NCI-H187 treated with DMSO at 0.1 percent for 48 hours (cell line): ENCODE results near the gene GNG13.
A peak's percentile ranks its signal among the peaks of the same experiment; 100 is the strongest.

ENCODE experiments used
- DNase-seq: peaks from one replicate; lab custom pipeline; 2025; lab: John Stamatoyannopoulos, UW

GNG13 gene

GRCh38 chr16:793414-793813 lies 7.1 kb downstream of the GNG13 start:
- DNase-seq, result no peak

DNA sequence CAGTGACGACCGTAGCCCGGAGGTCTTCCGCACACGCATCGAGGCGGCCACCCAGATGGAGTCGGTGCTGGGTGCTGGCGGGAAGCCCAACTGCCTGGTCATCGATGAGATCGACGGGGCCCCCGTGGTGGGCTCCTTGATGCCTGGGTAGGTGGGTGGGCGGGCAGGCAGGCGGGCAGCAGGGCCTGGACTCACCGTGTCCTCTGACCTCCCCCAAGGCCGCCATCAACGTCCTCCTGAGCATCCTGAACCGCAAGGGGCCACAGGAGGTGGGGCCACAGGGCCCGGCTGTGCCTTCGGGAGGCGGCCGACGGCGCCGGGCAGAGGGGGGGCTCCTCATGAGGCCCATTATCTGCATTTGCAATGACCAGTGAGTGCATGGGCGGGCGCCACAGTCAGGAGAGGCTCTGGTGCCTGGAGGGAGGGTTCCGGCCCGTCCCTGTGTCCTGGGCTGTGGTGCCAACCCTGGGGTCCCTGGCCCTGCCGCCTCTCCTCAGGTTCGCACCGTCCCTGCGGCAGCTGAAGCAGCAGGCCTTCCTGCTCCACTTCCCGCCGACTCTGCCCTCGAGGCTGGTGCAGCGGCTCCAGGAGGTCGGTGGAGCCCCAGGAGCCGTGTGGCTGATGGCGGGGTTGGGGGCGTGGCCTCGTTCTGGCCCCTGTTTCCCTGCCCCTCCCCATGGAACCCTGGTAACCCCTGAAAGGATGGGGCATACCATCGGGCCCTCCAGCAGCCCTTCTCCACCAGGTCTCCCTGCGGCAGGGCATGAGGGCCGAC lies 8.1 kb downstream of the GNG13 start:
- DNase-seq, result no peak

DNA sequence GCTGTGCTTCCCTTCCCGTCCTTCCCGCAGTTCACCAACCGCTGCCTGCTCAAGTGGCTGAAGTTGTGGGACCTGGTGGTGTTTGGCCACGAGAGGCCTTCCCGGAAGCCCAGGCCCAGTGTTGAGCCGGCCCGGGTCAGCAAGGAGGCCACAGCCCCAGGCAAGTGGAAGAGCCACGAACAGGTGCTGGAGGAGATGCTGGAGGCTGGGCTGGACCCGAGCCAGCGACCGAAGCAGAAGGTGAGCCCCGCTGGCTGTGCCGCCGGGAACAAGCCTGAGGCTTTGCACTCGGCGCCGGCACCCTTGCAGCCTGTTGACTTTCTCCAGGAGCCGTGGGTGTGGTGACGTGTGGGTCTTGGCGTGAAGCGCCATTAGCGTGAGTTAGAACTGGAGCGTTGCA lies 9.4 kb downstream of the GNG13 start:
- no peak for DNase-seq

GRCh38 chr16:790086-790485 lies 10.4 kb downstream of the GNG13 start:
- no peak for DNase-seq

DNA sequence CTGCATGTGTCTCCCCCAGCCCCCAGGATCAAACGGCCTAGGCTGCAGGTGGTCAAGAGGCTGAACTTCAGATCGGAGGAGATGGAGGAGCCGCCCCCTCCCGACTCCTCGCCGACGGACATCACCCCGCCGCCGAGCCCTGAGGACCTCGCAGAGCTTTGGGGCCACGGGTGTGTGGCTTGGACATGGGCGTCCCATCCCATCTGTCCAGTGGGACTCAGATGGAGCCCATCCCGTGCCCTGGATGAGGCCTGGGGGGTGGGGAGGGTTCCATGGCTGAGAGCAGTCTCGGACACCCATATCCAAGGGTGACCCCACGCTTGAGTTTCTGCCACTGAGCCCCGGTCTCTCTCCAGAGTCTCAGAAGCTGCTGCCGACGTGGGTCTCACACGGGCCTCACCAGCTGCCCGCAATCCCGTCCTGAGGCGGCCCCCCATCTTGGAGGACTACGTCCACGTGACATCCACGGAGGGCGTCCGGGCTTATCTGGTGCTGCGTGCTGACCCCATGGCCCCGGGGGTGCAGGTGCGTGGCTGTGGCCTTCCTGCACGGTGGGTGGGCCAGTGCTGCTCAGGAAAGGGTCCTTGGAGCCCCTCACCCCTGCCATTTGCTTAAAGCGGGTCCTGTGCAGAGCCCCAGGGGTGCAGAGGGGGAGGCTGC lies 11.2 kb downstream of the GNG13 start:
- DNase-seq, result no peak

- peak; percentile 38 for DNase-seq
These were observed 12.0 kb downstream of the GNG13 start, which contains the start of gene CHTF18 for GRCh38 chr16:788399-789126. Gene CHTF18, plus strand, starts transcription at chr16:788620. Its CDS starts 65 bp downstream, at chr16:788685.

GRCh38 chr16:787978-788398 lies 12.5 kb downstream of the GNG13 start, which contains the start of gene RPUSD1:
Gene RPUSD1, minus strand, starts transcription at chr16:788381. Its CDS starts 644 bp downstream, at chr16:787737.
- DNase-seq, result no peak

DNA sequence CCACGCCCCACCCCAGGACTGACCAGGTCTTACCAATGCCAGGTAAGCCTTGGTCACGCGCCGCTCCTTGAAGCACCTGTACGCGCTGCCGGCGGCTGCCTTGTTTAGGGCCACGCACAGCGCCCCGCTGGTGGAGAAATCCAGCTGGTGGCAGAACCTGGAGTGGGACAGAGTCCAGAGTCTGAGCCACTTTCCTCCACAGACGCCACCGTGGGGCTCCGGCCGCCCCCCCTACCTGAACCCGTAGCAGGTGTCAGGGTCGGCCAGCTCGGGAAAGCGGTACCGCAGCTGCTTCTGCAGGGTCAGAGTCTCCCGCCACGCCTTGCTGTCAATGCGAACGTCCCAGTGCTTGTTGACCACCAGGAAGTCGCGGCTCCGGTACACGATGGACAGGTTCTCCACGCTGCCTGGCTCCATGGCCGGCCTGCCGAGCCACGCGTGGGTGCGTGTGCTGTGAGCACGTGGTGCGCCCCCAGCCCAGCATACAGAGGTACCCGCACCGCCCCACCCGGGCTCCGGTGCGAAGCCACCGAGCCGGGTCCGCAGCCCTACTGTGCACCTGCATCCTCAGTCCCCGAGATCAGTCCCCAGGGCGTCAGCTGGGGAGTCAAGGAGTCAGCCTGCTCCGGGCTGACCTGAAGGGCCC lies 13.1 kb downstream of the GNG13 start:
- no peak for DNase-seq

DNA sequence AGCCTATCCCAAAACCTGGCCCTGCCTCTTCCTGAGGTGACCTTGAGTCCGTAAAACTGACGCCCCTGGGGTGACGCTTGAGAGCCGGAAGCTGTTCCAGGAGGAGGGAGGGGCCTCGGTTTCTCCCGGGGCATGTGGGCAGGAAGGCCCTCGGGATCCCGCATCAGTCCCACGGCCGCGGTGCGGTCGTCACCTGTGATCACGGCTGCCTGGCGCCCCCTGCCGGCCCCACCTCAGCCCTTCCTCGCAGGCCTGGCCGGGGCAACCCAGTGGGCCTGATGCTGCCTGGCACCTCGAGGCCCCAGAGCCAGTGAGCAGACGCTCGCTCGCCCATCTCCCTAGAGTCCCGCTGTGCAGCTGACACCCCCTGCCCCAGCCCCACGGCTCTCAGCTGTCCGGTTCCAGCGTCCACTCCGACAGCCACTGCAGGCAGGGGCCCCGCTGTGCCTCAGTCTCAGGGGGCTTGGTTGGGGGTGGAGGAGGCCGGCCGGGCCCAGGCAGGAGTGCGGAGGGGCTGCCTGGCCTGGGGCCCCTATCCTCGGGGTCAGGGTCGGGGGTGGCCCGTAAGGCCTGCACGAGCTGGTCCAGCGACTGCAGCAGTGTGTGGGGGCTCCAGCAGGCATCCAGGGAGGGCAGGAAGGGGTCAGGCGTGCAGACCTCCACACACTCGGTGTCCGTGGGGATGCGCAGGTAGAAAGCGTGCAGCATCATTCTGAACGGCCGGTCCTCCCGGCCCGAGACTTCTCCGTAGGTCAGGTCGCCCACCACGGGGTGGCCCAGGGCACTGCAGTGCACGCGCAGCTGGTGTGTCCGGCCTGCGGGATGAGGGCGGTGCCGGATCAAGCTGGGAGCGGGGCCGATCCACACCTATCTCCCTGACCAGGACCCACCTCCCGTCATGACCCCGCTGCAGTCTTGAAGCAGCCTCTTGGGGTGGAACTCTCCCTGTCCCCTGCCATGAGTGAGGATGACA lies 14.7 kb downstream of the GNG13 start:
- DNase-seq, result no peak

DNA sequence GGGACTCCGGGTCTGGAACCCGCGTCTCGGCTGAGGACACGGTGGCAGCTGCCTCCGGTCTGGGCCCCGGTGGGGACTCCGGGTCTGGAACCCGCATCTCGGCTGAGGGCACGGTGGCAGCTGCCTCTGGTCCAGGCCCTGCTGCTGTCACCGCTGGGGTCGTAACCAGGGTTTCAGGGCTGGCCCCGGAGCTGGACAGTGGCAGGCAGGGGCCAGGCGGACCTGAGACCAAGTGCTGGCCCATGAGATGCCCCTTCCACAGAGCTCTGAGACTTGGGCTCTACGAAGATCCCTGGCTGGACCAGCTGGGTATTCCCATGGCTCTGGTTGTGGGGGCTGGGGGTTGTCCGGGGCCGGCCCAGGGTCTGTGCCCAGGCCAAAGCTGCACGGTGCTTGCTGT lies 16.1 kb downstream of the GNG13 start:
- DNase-seq, result no peak

GRCh38 chr16:783404-784161 lies 17.0 kb downstream of the GNG13 start:
- DNase-seq, result no peak

DNA sequence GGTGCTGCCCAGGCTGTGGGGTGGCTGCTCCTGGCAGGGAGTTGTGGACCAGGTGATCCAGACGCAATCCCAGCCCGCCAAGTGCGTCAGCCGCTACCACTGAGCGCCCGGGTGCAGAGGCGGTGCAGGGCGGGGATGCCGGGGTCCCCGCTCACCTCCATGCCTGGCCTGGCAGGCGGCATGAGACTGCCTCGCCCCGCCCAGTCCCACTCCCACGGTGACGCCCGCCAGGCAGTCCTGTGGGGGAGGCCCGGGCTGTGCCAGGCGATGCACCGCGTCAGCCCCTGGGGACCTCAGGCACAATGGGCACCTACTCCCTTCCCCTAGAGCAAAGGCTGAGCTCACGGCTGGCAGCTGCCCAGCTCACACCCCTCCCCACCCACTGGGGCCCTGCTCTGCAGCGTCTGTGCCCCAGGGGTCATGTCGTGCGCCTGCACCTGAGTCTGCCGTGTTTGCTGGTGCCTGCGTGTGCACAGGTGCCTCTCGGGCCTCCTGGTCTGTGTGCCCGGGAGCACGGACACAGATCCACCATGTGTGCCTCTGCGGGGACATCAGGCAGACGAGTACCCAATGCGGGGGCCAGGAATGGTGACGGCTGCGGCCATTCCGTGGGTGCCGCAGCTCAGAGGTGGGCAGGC lies 17.6 kb downstream of the GNG13 start:
- no peak for DNase-seq

DNA sequence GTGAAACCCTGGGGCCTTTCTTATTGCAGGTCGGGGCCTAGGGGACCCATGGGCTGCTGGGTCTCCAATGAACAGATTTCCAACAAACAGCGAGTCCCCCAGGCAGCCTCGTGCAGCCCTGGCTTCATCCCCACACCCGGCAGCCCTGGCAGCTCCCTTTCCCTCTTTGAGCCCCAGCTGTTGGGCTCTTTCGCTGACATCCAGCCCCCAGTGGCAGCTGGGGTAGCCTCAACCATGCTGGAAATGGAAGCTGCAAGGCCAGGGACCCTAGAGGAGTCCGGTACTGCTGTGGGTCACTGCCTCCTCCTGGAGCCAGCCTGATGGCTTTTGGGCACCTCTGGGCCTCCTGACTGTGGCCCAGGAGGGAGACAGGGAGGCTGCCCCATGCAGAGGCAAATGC lies 18.3 kb downstream of the GNG13 start:
- no peak for DNase-seq

- DNase-seq, result no peak
These were observed 19.1 kb downstream of the GNG13 start for GRCh38 chr16:781346-782010.

- DNase-seq, result no peak
These were observed 20.2 kb downstream of the GNG13 start for GRCh38 chr16:780296-780695.

GRCh38 chr16:779561-779960 lies 21.0 kb downstream of the GNG13 start:
- no peak for DNase-seq

DNA sequence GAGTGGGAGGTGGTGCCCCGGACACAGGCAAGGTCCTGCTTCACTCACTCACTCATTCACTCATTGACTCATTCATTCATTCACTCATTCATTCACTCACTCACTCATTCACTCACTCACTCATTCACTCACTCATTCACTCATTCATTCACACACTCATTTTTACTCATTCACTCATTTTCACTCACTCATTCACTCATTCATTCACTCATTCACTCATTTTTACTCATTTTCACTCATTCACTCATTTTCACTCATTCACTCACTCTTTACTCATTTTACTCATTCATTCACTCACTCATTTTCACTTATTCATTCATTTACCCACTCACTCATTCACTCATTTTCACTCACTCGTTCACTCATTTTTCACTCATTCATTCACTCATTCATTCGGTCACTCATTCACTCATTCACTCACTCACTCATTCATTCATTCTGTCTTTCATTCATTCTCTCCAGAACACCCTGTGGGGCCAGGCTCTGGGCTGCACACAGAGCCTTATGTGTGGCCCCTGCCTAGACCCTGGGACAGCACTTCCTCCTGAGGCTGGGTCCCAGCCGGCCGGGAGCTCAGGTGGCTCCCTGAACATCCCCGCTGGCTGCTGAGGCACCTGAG lies 21.5 kb downstream of the GNG13 start:
- no peak for DNase-seq

DNA sequence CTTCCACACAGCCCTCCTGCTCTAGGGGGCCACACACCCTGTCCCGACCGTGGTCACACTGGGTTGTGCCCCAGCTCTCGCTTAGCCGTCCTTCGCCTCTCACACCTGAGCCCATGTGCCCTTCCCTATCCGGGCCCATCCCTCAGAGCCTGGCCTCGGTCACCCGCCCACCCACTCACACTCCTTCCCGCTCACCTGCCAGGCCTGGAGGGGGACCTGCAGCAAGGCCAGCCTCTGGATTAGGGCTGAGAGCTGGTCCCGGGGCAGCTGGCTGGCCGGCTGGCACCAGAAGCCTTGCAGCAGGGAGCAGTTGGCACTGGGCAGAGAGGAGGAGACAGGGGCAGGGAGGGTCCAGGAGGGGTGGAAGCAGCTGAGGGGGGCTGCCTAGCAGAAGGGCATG lies 22.1 kb downstream of the GNG13 start:
- DNase-seq, result no peak

DNA sequence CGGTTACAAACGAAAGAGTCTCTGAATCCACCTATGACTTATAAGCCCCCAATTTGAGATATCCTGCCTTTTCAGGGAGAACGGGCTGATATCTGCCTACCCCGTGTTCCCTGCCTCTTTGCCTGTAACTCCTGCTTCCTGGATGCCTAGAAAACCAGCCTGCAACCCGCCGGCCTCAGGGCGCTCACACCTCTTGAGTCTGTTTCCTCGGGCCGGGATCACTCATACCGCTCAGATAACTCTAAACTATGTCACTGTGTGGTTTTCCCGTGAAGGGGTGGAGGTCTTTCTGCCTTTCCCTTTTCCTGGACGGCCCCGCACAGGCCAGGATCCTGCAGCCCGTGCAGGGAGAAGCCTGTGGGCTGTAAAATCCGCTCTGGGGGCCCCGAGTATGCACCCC lies 22.7 kb downstream of the GNG13 start:
- no peak for DNase-seq
